ENCODE data around the gene CANT1.
A peak's percentile ranks its signal among the peaks of the same experiment; 100 is the strongest.

CANT1 gene

DNA sequence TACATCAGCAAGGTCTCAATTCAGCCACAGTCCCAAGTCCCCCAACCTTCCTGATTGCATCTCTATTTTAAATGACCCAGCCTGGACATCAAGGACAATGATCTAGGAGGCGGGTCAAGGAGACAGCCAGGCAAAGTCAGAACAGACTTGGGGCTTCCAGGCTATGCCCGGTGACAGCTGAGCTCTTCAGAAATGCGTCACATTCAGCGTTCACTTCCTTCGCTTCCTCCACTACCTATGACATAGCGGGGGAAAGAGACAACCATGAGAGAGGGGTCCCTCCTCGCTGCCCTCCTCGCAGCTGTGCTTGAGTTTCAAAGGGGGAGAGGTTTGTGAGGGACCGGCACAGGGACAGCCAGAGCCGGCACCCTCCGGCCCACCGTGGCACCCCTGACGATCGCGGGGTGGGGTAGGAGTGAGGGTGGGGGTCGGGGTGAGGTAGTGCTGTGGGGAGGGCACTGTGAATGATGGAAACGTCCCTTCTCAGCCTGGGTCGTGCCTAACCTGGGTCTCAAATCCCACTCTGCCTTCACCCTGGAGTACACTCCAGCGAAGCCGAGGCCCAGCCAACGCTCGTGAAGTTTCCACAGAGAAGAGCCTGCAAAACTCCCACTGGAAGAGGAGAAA, 17.5 kb downstream of the CANT1 start:
- no peaks in the 10 kb centered on the region for H3K27me3 ChIP-seq
- TF ChIP-seq, protein P1, sequence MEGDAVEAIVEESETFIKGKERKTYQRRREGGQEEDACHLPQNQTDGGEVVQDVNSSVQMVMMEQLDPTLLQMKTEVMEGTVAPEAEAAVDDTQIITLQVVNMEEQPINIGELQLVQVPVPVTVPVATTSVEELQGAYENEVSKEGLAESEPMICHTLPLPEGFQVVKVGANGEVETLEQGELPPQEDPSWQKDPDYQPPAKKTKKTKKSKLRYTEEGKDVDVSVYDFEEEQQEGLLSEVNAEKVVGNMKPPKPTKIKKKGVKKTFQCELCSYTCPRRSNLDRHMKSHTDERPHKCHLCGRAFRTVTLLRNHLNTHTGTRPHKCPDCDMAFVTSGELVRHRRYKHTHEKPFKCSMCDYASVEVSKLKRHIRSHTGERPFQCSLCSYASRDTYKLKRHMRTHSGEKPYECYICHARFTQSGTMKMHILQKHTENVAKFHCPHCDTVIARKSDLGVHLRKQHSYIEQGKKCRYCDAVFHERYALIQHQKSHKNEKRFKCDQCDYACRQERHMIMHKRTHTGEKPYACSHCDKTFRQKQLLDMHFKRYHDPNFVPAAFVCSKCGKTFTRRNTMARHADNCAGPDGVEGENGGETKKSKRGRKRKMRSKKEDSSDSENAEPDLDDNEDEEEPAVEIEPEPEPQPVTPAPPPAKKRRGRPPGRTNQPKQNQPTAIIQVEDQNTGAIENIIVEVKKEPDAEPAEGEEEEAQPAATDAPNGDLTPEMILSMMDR (IDR thresholded peaks at IDR 0.05; ENCODE audit: low read depth, low read length): no peak
- DNase-seq: peak; percentile 3
- no peaks in the 10 kb centered on the region; the same call in 1 of the 2 replicates for H3K9me3 ChIP-seq
- H3K4me1 ChIP-seq: peaks cover 6% of the 10 kb centered on the region; the same call in 1 of the 2 replicates
- peaks cover 27% of the 10 kb centered on the region for H3K36me3 ChIP-seq
- no peak overlapping the region for H3K4me3 ChIP-seq (ENCODE audit: low read depth, low read length)

DNA sequence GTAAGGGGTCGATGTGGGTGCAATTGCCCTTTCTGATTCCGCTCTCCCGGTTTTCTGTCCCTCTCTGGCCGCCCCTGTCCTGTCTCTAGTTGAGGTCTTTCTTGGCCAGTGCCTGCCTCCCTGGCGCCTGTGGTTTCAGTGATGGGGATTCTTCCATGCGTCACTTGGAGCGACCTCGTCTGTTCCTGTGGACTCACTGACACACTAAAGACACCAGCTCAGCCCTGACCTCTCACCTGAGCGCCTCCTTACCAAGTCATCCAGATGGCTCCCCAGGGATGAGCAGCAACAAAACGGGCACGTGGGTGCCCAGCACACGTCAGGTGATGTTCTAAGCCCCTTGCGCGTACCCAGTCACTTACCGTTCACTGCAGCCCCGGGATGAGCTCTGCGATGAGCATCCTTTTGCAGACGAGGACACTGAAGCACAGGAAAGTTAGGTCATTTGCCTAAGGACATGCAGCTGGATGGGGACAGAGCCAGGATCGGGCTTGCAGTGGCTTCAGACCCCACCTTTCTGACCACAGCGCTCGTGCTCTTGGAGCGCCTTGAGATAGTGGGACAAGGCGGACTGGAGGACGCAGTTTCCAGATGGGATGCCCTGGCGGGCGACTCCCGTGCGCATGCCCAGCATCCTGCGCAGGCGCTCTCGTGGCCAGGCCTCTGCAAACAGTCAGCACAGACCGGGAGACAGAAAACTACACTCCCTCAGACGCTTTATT, 18.4 kb downstream of the CANT1 start:
- TF ChIP-seq, protein P1 (IDR thresholded peaks at IDR 0.05; ENCODE audit: low read depth, low read length): no peak
- peaks cover 21% of the 10 kb centered on the region for H3K36me3 ChIP-seq
- no peak overlapping the region for H3K4me3 ChIP-seq (ENCODE audit: low read depth, low read length)
- no peaks in the 10 kb centered on the region for H3K27me3 ChIP-seq
- peak; percentile 6 for DNase-seq
- peaks cover 13% of the 10 kb centered on the region for H3K4me1 ChIP-seq
- no peaks in the 10 kb centered on the region; the same call in 1 of the 2 replicates for H3K9me3 ChIP-seq

DNA sequence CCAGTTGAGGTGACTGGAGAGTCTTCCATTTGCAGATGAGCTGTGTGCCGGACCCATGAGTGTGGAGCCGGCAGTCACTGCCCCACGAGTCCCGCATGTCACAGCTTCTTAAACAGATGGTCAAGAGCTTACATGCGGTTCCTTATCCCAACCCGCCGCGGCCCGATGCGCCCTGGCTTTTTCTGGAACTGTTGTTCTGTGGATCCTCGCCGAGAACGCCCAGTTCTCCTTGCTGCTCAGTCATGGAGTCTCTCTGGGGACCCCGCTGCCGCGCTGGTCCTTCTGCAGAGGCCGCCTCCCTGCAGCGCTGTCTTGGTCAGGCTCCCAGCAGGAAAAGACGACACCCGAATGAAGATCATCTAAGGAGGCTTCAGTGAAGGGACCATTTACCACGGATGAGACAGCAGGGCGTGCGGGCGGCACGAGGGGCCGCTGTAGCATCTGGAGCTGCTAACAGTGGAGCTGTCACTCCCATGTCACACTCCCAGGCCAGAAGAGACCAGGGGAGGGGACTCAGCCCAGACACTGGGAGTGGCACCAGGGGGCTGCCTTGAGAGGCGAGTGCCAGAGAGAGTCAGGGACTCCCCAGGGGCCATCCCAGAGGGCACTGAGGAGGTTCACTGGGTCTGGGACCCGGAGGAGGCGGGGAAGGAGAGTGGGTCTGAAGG, 19.1 kb downstream of the CANT1 start:
- Histone ChIP-seq H3K27me3 (no peaks in the 10 kb centered on the region), H3K9me3 (no peaks in the 10 kb centered on the region; the same call in 1 of the 2 replicates), H3K4me3 (ENCODE audit: low read depth, low read length) (no peak overlapping the region), H3K4me1 (peaks cover 15% of the 10 kb centered on the region), H3K36me3 (peaks cover 15% of the 10 kb centered on the region)
- DNase-seq: peak; percentile 5
- TF ChIP-seq, protein P1 (IDR thresholded peaks at IDR 0.05; ENCODE audit: low read depth, low read length): no peak

DNA sequence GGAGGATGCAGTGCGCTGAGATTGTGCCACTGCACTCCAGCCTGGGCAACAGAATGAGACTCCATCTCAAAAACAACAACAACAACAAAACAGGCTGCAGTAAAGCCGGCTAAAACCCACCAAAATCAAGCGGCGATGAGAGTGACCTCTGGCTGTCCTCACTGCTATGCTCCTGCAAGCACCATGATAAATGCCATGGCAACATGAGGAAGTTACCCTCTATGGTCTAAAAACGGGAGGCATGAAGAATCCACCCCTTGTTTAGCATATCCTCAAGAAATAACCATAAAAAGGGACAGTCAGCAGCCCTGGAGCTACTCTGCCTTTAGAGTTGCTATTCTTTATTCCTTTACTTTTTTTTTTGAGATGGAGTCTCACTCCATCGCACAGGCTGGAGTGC, 21.4 kb downstream of the CANT1 start:
- Histone ChIP-seq H3K36me3 (peaks cover 10% of the 10 kb centered on the region), H3K27me3 (no peaks in the 10 kb centered on the region), H3K4me1 (peaks cover 15% of the 10 kb centered on the region), H3K4me3 (ENCODE audit: low read depth, low read length) (no peak overlapping the region), H3K9me3 (no peaks in the 10 kb centered on the region; the same call in 1 of the 2 replicates)
- TF ChIP-seq, protein P1 (IDR thresholded peaks at IDR 0.05; ENCODE audit: low read depth, low read length): no peak
- DNase-seq: no peak

DNA sequence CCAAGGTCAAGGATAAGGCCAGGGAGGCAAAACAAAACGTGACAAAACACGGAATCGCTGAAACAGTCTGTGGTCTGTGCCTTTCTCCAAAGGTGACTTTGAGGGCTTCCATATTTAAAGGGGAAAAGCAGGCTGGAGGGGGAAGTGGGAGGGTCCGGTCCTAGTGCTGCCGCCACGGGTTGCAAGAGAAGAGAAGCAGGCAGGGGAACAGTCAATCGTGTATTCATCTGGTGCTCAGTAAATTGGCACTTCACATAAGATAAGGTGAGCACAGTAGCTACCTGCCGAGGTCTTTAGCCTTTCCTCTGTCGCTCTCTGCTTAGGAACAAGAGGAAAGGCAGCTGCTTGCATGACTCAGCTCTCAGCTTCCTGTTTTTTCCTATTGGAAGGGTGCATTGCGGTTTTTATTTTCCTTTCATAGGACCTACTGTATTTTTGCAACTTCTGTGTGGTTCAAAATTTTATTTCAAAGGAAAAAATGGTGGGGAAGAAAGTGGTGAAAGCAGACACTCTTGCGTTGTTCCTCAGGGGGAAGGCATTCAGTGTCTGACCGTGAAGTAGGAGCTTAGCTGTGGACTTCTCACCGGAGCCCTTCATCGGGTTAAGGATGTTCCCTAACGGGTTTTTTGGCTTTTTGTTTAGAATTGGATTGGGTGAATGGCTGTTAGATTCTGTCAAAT, 22.8 kb downstream of the CANT1 start:
- H3K4me3 ChIP-seq (ENCODE audit: low read depth, low read length): peak overlapping the region; percentile 37
- no peak for DNase-seq
- H3K36me3 ChIP-seq: peaks cover 5% of the 10 kb centered on the region; the same call in 1 of the 2 replicates
- no peaks in the 10 kb centered on the region; the same call in 1 of the 2 replicates for H3K9me3 ChIP-seq
- H3K27me3 ChIP-seq: no peaks in the 10 kb centered on the region
- TF ChIP-seq, protein P1 (IDR thresholded peaks at IDR 0.05; ENCODE audit: low read depth, low read length): no peak
- peaks cover 15% of the 10 kb centered on the region for H3K4me1 ChIP-seq

All from BE2C (cell line).